ENCODE measurements around the gene PUM1. TPM values are rescaled to one million over a fixed set of nuclear protein-coding genes. Genes with fewer than 3 reads are reported as not detected.
A peak's percentile ranks its signal among the peaks of the same experiment; 100 is the strongest.

PUM1 gene
- total and polyA plus RNA-seq, 12 donors, result 22.6 to 167 (median 91.5) TPM

DNA sequence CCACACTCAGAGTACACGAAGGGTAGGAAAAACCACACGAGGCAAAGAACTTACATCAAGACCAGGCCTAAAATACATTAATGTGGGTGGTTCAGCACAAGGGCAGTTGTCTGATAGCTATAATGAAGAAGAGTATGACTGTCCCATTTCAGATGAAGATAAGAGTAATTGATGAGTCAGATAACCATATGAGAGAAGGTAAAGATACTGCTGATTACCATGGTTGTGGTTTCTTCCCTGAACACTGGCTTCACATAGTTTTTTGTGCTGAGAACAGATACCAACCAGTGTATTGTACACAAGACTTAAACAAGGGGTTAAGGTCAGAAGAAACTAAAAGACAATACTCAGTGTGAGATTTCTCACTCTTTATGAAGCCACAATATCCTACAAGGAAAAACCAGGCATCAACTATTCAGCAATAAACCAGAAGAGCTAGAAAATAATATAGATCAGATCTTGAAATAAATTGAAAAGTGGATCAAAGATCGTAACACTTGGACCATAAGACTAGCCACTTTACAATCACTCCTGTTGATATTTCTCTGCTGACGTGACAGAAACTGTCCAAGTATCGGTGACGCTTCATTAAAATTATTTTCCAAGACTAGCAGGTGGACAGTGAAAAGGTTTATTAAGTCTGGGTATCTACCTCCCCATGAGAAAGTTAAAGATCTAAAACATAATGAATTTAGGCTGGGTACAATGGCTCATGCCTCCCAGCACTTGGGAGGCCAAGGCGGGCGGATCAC, 28.6 kb downstream of the PUM1 start:
- H3K4me1 ChIP-seq (replicated peaks in 1 of 2), result peaks cover 13 to 65% of the 10 kb centered on the region in 2 donors
- no peaks in the 10 kb centered on the region for H3K9me3 ChIP-seq (replicated peaks in 1 of 3)
- TF ChIP-seq, protein P1, sequence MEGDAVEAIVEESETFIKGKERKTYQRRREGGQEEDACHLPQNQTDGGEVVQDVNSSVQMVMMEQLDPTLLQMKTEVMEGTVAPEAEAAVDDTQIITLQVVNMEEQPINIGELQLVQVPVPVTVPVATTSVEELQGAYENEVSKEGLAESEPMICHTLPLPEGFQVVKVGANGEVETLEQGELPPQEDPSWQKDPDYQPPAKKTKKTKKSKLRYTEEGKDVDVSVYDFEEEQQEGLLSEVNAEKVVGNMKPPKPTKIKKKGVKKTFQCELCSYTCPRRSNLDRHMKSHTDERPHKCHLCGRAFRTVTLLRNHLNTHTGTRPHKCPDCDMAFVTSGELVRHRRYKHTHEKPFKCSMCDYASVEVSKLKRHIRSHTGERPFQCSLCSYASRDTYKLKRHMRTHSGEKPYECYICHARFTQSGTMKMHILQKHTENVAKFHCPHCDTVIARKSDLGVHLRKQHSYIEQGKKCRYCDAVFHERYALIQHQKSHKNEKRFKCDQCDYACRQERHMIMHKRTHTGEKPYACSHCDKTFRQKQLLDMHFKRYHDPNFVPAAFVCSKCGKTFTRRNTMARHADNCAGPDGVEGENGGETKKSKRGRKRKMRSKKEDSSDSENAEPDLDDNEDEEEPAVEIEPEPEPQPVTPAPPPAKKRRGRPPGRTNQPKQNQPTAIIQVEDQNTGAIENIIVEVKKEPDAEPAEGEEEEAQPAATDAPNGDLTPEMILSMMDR (IDR thresholded peaks at IDR 0.05), result no peak
- TF ChIP-seq POLR2A (IDR thresholded peaks at IDR 0.05), result no peak
- intact Hi-C loops (cut with DNase I), result no loop called here
- H3K27ac ChIP-seq, result peak overlapping the region in 1 of 5 donors; percentile 0
- no peak for DNase-seq
- H3K36me3 ChIP-seq (replicated peaks in 1 of 2), result no peaks in the 10 kb centered on the region
- no peaks in the 10 kb centered on the region for H3K27me3 ChIP-seq
- WGBS, 4 donors, result 82 to 90% (median 83%) methylated on average over 8 of the region's 8 CpGs
- no peak overlapping the region for H3K4me3 ChIP-seq

DNA sequence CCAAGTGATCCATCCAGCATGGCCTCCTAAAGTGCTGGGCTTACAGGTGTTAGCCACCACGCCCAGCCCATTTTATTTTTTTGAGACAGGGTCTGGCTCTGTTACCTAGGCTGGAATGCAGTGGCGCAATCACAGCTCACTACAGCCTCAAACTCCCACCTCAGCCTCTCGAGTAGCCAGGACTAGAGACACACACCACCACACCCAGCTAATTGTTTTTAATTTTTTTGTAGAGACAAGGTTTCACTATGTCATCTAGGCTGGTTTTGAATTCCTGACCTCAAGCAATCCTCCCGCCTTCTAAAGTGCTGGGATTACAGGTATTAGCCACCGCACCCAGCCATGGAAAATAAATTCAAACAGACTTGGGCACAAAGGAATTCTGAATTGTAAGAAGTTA, 31.9 kb downstream of the PUM1 start:
- no peaks in the 10 kb centered on the region for H3K27me3 ChIP-seq
- no peak for TF ChIP-seq POLR2A (IDR thresholded peaks at IDR 0.05)
- TF ChIP-seq, protein P1 (IDR thresholded peaks at IDR 0.05), result no peak
- H3K4me3 ChIP-seq, result no peak overlapping the region
- DNase-seq, result no peak
- H3K27ac ChIP-seq, result no peak overlapping the region
- no peaks in the 10 kb centered on the region for H3K9me3 ChIP-seq (replicated peaks in 1 of 3)
- peaks cover 21 to 71% of the 10 kb centered on the region in 2 donors for H3K4me1 ChIP-seq (replicated peaks in 1 of 2)
- no peaks in the 10 kb centered on the region for H3K36me3 ChIP-seq (replicated peaks in 1 of 2)
- intact Hi-C loops (cut with DNase I), result no loop called here
- 89 to 94% (median 93%) methylated on average over 5 of the region's 5 CpGs for WGBS, 4 donors

DNA sequence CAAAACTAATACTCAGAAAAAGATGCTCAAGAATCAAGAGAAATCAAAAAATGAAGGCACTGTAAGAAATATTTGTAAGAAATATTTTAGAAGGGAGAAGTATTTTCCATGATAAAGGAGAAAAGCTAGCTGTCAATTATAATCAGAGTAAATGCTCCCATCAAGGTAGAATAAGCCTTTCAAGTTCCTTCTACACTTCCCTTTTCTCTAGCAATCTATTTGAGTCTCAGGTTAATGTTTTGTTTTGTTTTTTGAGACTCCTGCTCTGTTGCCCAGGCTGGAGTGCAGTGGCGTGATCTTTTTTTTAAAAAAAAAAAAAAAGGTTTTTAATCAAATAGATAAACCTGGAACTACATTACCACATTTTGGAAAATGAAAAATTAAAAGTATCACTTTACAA, 33.3 kb downstream of the PUM1 start:
- Histone ChIP-seq H3K27me3 (no peaks in the 10 kb centered on the region), H3K36me3 (replicated peaks in 1 of 2) (no peaks in the 10 kb centered on the region), H3K4me3 (no peak overlapping the region), H3K4me1 (replicated peaks in 1 of 2) (peaks cover 25 to 74% of the 10 kb centered on the region in 2 donors), H3K27ac (no peak overlapping the region), H3K9me3 (replicated peaks in 1 of 3) (no peaks in the 10 kb centered on the region)
- no peak for DNase-seq
- TF ChIP-seq POLR2A (IDR thresholded peaks at IDR 0.05), result no peak
- TF ChIP-seq, protein P1 (IDR thresholded peaks at IDR 0.05), result no peak
- 83 to 94% (median 89%) methylated on average over 1 of the region's 1 CpG for WGBS, 4 donors
- intact Hi-C loops (cut with DNase I), result no loop called here

DNA sequence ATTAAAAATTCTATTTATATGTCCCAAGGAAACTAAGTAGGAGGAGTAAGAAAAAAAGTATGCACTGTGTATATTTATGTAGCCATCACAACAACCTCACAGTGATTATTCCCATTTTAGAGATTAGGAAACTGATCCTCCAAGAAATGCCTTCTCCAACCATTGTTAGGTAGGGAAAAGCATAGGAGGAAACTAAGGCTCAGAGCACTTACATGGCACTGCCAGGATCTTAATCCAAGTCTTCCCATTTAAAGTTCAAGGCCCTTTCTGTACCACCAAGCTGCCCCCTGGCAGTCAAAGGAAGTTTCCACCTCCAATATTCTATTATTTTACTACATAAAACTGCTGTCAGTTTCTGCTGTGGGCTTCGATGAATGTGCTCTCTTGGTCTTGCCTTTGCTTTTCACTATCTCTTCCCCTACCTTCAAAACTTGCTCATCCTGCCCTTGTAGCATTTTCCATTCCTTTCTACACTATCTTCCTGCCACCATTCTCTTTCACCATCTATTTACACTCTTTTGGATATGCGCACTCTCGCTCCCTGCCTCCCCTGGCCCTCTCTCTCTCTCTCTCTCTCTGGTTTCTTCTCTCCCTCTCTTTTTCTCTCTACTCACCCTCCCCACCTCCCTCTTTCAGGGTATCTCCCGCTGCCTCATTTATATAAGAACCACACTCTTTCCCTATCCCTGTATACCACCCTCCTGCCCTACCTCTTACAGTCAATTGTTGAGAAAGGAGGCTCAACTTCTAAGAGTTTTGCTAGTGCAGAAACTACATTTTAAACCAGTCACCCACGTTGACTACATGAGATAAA, 34.0 kb downstream of the PUM1 start:
- no peak for TF ChIP-seq POLR2A (IDR thresholded peaks at IDR 0.05)
- TF ChIP-seq, protein P1 (IDR thresholded peaks at IDR 0.05), result no peak
- H3K27me3 ChIP-seq, result no peaks in the 10 kb centered on the region
- intact Hi-C loops (cut with DNase I), result no loop called here
- H3K9me3 ChIP-seq (replicated peaks in 1 of 3), result no peaks in the 10 kb centered on the region
- peak overlapping the region in 1 of 5 donors; percentile 28 for H3K27ac ChIP-seq
- DNase-seq, result no peak
- WGBS, 4 donors, result 70 to 74% (median 71%) methylated on average over 5 of the region's 5 CpGs
- no peaks in the 10 kb centered on the region for H3K36me3 ChIP-seq (replicated peaks in 1 of 2)
- peaks cover 23 to 74% of the 10 kb centered on the region in 2 donors for H3K4me1 ChIP-seq (replicated peaks in 1 of 2)
- no peak overlapping the region for H3K4me3 ChIP-seq

Data from adrenal gland (tissue), 12 donors.